Measurements from ENCODE around the gene GDF7. TPM values are rescaled to one million over a fixed set of nuclear protein-coding genes. Genes with fewer than 3 reads are reported as not detected.
A peak's percentile ranks its signal among the peaks of the same experiment; 100 is the strongest.

The GDF7 gene
- total and polyA plus RNA-seq, 12 donors, result 0.10 to 1.2 (median 0.58) TPM

- Histone ChIP-seq H3K36me3 (no peaks in the 10 kb centered on the region), H3K27ac (peak overlapping the region in 3 of 10 donors; percentile 10 to 44 (median 39)), H3K4me3 (peak overlapping the region; percentile 18 to 57 (median 51)), H3K4me1 (peaks cover 0 to 37% (median 20%) of the 10 kb centered on the region in 9 donors), H3K9me3 (no peaks in the 10 kb centered on the region), H3K27me3 (peaks cover 39 to 98% (median 97%) of the 10 kb centered on the region in 7 donors)
- WGBS, 2 donors, result 23 to 27% methylated on average over 37 to 39 of the region's 39 CpGs
- DNase-seq, result no peak
- ATAC-seq, result no peak
- intact Hi-C loops (cut with DNase I), result loop anchor here in 3 of 10 donors (10.0 kb wide), 2 partner anchors 157 to 447 kb away; partner anchors contain the start of gene LDAH (in 1 of the 3)
- no peak for TF ChIP-seq CTCF (IDR thresholded peaks at IDR 0.05)
These were observed 822 bp downstream of the GDF7 start for GRCh38 chr2:20667531-20668401.

- peaks cover 37 to 98% (median 96%) of the 10 kb centered on the region in 7 donors for H3K27me3 ChIP-seq
- H3K27ac ChIP-seq, result no peak overlapping the region
- no peaks in the 10 kb centered on the region for H3K36me3 ChIP-seq
- intact Hi-C loops (cut with DNase I), result loop anchor here in 3 of 10 donors (10.0 kb wide), 2 partner anchors 156 to 446 kb away; partner anchors contain the start of gene LDAH (in 1 of the 3)
- WGBS, 2 donors, result 92 to 93% methylated on average over 6 of the region's 6 CpGs
- DNase-seq (no peak), ATAC-seq (no peak)
- H3K4me3 ChIP-seq, result peak overlapping the region in 6 of 10 donors; percentile 39 to 57 (median 54)
- no peak for TF ChIP-seq CTCF (IDR thresholded peaks at IDR 0.05)
- peaks cover 0 to 38% (median 20%) of the 10 kb centered on the region in 9 donors for H3K4me1 ChIP-seq
- no peaks in the 10 kb centered on the region for H3K9me3 ChIP-seq
These were observed 1.5 kb downstream of the GDF7 start for GRCh38 chr2:20668451-20668850.

- H3K4me1 ChIP-seq, result peaks cover 0 to 40% (median 20%) of the 10 kb centered on the region in 9 donors
- H3K4me3 ChIP-seq, result peak overlapping the region in 1 of 10 donors; percentile 55
- H3K27ac ChIP-seq, result no peak overlapping the region
- no peaks in the 10 kb centered on the region for H3K36me3 ChIP-seq
- no peak for ATAC-seq
- peaks cover 37 to 98% (median 96%) of the 10 kb centered on the region in 7 donors for H3K27me3 ChIP-seq
- intact Hi-C loops (cut with DNase I), result loop anchor here in 3 of 10 donors (10.0 kb wide), 2 partner anchors 156 to 446 kb away; partner anchors contain the start of gene LDAH (in 1 of the 3)
- no peak for DNase-seq
- no peaks in the 10 kb centered on the region for H3K9me3 ChIP-seq
- WGBS, 2 donors, result 54 to 60% methylated on average over 8 of the region's 8 CpGs
- TF ChIP-seq CTCF (IDR thresholded peaks at IDR 0.05), result no peak
These were observed 2.0 kb downstream of the GDF7 start for GRCh38 chr2:20668871-20669475.
